T-helper 22 cell (primary cell): ENCODE data around the gene CNKSR3.

Experiments
- DNase-seq: peaks from one replicate; pipeline ENCODE4 v3.0.0-alpha.2; 2020; ENCODE audit warnings: low read depth

CNKSR3 gene

DNA sequence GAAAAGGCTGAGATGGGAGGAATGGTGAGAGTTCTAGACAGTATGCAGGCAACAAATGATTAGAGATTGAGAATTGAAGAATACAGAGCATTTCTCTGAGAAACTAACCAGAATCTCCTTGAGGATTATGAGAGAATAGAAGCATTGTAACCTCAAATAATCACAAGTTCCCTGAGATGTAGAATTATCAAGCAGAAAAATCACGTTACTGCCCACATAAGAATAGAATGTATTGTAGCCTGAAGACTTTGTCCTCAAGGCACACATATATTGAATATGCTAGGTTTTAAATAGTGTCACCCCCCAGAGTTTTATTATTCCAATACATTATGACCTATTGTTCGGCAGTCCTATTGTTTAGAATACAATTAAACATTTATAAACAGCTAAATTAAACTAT lies 57.2 kb downstream of the CNKSR3 start:
- no peak for DNase-seq

DNA sequence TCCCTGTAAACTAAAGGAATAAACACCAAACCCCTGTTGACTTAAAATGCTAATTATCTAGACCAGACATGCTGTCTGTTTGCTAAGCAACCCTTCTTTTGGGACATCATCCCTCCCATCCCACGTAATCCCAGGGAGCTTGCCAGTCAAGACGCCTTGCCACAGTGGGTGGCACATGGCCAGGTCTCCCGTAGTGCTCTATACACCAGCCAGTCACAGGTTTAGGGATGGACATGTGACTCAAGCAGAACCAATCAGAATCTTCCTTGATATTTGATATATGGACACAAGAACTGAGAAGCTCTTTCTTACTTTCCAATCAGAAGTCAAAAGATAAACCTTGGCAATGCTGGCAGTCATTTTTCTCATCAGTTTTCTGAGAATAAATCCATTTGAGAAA lies 60.0 kb downstream of the CNKSR3 start:
- DNase-seq: no peak

DNA sequence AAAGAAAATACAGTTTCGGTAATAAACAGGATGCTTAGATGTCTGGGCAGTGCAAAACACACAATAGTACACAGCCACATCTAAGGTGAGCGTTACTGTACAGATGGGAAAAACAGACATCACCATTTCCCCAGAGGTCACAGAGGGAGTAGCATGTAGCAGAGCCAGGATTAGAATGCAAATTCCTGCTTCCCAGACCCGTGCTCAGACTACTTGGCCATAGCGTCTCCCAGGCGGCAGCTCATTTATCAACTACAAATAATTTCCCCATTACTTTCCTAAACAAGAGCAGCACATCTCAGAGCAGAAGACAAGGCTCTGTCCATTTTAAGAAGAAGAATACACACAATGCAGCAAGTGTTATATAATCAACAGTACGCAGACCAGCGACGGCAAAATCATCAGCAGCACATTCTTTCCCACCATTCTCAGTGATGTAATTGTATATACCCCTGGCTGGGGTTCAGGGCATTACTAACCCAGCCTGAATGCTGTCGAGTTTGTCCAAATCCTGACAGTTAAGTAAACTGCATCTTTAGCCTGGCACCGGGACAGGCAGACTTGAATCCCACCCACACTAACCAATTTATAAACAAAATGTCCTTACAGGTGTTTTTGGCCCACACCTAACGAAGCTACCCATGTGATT lies 61.9 kb downstream of the CNKSR3 start:
- no peak for DNase-seq

DNA sequence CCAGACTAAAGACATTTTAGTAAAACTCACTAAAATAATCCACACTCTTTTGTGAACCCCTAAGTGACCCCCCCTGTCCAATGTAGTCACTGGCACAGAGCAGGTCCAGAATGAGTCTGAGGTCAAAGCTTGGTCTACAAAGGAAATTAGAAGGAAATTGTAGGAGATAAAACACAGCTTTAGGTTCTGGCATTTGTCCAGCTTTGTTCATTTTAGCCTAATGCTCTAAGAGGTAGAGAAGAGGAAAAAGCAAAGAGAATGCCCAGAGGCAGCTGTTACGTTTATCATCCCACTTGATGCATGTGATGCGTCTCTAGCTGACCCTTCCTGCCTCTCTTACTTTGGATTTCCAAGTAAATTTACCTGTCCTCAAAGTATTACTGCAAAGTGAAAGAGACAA lies 62.5 kb downstream of the CNKSR3 start:
- no peak for DNase-seq

DNA sequence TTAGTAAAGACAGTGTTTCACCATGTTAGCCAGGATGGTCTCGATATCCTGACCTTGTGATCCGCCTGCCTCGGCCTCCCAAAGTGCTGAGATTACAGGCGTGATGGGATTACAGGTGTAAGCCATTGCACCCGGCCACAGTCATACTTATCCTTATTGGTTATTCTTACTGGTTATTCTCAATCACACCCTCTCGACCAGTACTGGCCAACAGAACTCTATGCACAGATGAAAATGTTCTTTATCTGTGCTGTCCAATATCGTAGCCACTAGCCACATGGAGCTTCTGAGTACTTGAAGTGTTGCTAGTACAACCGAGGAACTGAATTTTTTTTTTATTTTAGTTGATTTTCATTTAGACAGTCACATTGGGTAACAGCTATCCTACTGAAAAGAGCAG lies 63.5 kb downstream of the CNKSR3 start:
- no peak for DNase-seq

DNA sequence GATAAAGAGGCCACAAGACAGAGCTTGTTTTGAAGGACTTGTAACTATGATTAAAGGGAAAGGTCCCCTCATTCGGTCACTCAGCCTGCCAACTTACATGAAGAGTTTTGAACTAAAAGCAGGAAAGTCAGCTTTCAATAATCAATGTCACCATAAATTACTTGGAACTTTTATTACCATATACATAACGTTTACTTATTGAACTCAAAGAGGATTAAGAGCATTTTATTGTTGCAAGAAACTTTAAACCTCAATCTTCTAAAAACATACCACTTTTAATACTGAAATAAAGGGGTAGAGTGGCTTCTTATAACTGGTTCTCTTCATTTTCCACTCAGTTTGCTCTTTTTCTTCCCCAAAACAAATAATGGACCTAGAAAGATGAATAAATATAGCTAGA lies 65.1 kb downstream of the CNKSR3 start:
- no peak for DNase-seq

DNA sequence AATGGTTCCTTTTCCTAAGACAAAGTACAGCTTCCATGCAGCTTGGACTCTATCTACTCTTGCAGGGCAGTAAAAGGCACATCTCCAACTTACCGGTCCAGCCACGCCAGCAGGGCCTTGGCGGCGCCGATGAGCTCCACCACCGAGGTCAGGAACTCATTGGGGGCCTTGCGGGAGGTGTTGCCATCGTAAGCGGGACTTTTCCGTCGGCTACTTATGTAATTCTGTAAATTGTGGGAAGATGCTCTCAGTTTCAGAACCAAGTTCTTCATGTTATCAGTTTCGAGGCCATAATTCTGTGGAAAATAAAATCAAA lies 68.5 kb downstream of the CNKSR3 start:
- DNase-seq: no peak

DNA sequence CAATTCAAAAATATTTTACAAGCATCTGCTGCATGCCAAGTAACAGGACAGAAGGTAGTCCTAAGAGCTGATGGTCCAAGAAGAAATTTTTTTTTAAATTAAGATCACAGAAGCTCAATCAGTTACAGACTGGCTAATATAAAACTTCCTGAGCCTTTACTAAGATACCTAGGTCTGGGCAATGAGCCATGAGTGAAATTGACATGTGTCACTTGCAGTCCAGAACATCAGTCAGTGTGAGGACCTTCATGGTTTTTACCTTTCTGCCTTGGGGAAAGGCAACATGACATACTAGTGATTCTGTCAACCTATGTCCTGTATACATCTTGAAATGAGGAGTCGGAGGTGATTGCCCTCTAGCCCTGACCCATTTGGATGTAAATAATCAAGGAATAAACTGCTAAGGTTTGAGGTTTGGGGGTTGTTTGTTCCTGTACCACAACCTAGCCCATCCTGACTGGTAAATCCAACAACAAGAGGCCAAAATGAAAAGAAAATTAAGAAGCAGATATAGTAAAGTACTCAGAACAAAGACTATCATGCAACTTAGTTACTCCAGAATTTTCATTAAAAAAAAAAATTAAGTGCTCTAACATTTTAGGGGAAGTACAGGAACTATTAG lies 70.0 kb downstream of the CNKSR3 start:
- DNase-seq: no peak

DNA sequence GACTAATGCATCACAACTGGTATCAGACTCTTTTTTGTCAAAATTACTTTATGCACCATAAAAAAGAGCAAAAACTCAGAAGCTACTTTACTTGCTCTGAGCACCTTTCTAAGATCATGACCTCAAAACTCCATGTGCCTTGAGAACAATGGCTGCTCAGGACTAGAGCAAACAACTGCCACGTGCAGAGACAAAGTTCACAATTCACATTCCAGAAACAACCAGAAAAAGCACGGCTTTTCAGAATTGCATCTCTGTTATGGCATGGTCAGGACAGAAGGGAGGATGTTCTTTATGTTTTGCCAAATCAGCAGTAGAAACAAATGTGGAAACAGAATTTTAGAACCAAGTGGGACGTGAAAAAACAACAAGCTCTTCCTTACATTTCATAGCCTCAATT lies 70.5 kb downstream of the CNKSR3 start:
- no peak for DNase-seq

DNA sequence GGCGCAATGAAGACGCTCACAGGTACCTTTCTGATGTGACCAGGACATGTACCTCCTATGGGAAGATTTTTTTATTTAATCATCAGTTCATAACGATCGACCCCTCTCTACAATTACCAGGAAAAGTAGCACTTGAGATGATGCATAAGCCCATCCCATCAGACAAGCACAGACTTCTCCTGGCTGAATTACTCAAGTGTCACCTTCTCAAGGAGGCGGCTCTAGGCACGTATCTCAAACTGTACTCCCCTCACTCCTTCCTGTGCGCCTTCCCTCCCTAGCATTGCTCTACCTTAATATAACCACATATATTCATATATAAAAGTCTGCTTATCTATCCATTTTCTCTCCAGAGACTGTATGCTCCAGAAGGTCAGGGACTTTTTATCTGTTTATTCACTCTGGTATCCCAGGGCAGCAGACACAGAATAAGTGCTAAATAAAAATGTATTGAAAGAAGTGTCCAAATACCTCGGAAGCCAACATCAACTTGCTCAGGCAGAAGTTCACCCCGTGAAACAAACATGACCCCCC lies 71.5 kb downstream of the CNKSR3 start:
- no peak for DNase-seq

DNA sequence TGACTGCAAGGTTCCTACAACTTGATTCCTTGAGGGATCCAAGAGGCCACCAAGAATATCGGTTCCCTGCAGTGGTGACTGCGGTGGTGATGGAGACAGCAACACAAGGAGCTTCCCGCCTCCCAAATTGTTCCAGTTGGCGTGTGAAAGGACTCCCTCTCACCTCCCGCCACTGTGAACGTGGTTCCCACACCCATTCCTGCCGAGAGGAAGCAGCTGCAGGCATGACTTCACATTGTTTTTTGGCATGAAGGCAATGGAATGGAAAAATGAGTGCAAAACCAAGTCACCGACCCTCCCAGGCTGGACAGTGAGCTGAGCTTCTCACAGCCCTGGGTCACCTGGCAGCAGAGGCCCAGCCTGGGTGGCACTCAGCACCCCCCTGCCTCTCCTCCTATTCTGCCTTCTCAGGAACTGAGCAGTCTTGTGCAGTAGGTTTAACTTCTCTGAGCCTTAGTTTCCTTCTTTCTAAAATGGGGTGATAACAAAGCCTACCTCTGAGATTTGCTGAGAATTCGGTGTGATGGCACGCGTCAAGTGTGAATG lies 75.0 kb downstream of the CNKSR3 start:
- DNase-seq: no peak

DNA sequence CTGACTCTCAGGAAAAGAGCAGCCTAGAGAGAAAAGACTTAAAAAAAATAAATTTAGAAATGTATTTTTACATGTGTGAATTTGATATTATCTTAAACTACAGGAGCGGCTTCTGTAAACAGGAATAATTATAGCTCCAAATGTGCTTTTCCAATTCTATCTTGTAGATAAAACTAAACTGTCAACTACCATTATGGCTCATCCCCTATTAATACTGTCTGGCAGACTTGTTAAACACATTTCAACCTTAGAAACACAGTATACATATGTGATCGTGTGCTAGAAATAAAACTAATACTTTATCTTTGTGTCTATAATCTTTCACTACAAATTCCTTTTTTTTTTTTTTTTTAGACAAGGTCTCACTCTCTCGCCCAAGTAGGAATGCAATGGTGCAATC lies 75.8 kb downstream of the CNKSR3 start:
- DNase-seq: no peak

DNA sequence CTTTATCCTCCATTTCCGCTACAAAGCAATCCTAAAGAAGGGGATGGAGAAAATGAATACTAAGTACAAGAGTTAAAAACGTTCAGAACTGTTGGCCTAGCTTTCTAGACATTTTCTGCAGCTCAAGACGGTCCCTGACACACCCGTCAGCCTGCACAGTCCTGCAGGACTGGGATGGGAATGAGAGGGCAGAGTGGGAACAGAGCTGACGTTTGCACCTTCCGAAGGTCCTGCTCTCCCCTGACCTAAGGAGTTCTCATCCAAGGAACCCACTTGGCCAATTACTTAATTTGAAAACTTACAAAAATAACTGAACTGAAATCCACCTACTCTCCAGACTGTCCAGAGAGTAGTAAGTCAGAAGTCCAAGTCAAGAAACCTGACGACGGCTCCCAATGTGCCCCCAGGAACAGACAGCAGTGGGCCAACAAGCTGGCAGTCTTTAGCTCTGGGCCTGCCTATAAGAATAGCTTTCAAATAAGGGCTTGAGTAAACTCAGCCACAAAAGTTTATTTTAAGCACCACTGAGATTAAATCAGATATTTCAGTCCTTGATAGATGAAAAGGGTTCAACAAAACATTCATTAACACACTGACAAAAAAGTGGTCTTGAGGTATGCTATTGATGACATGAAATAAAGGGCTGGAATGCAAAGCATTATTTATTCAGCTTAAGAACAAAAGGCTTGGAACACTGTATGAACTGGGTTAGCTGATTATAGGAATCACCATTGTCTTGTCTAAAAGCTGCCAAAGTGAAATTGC lies 76.8 kb downstream of the CNKSR3 start:
- no peak for DNase-seq

DNA sequence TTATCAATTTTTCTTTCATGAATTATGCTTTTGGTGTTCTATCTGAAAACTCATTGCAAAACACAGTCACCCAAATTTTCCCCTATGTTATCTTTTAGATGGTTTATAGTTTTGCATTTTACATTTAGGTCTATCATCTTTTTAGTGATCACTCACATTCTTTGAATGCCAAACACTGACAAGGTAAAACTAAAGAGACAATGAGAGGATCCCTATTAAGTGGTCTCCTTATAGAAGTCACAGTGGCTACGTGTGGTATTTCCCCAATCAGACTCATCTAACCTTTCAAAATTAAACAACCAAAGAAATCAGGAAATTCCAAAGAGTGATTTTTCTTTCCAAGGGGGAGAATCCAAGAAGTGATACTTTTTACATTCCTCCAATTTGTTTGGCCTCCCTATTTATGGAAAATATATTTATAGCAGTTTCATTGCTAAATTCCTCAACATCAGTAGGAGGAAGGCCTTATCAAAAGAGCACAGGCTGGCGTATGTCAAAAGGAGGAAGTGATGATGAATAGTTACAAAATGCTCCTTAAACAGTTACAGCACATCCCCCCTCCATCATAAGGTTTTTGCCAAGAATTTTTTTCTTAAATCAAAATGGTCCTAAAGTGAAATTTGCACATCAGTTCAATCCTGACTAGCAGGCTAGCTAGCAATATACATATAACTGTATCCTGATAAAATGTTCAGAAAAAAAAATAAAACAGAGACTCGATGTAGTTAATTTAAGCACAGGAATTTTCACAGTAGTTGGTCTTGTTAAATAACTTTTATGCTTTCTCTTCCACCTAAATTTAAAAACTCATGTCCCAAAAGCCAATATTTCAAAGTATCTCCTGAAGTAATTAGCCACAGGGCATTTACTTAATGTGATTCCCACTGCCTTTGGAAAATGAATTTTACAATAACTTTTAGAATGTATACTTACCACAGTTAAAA lies 77.7 kb downstream of the CNKSR3 start:
- DNase-seq: no peak

DNA sequence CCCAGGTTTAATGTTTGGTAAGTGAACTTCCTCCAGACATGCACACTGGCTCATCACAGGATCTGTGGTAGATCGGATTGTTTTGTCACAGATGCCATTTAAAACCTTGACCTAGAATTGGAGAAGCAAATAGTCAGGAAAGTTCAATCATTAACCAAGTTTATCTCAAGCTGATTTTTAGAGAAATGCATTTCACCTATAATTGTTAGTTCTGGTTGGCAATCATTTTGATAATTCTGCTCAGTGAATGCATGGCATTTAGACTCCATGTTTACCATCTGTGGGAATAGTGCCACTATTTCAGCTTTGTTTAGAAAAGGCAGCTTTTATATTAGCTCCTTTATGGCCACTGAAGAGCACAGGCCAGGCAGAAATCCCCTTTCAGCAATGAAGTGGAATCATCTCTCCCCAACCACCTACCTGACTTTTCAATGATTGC lies 80.0 kb downstream of the CNKSR3 start:
- no peak for DNase-seq

DNA sequence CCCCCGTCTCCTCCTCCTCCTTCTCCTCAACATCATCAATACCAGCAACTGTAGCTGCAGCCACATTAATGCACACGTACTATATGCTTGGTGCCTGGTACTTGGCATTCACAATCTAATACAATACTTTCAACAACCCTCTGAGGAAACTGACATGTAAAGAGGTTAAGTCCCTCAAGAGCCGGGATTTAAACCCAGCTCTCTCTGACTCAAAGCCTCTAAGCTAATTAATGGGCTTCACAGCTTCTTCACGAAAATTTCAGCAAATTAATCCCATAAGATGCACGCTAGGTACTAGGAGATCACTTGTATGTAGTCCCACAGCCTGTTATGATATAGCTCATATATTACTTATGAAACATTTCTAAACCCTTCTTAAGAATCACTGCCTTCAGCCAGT lies 80.8 kb downstream of the CNKSR3 start:
- no peak for DNase-seq

DNA sequence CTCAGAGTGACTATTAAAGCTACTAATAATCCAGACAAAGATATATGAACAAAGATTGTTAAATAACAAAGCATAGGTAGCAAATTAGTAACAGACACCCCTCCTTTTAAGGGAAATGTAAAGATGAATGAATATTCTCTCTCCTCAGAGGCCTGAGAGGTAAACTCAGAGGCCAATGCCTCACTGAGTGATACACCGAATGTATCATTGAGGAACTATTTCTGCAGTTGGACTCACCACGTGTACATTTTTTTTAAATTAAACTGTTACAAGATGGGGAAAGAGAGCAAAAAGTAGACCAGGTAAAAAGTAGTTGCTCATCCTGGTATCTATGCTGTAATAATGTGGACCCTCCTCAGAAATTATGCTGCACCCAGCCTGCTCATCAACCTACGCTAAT lies 81.6 kb downstream of the CNKSR3 start:
- no peak for DNase-seq

DNA sequence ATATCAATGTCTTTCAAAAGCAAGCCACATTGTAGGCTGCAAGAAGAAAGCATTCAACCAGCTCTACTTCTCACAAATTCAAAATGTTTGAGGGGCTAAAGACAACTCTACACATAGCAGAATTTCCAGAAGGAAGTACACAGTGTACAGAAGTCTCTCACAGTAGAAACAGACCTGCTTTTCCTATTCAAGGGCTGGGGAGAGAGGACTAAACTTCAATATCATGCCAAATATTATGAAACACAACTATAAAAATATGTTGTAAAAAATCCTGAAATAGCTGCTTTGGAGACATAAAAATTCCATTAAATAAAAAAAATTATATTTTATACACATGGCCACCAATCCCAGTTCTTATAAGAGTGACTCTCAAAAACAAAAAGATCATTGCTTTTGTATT lies 83.0 kb downstream of the CNKSR3 start:
- DNase-seq: no peak

DNA sequence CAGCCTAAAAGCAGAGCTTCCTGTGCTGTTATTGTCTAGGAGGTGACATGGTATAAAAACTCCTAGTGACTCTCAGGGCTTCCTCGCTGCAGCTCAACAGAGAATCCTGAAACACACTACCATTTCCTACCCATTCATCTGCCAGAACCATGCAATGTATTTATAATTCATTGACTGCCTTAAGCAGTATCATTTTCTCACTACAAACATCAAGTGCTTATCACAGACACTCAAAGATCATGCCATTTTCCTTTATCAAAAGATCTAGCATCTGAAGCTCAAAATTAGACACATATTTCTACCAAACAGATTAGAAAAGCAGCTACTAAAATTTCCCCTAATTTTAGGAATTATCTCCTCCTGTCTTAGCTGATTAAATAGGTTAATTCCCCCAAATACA lies 83.5 kb downstream of the CNKSR3 start:
- DNase-seq: no peak

DNA sequence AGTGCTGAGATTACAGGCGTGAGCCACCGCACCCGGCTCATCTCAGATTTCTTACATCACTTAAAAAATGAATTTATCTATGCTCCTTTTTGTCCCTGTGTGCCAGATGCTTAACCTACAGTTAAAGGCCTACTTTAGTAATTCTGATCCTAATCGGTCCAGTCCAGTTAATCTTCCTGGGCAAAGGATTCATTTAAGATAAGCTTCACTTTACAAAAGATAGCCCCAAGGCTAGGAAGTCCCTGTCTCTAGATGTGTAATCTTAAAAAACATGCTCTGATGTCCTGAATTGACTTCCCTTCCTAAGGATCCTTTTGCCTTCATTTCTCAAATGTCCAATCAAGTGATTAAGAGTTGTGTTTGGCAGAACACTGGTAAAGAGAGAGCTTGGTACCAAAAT lies 85.5 kb downstream of the CNKSR3 start:
- DNase-seq: no peak

DNA sequence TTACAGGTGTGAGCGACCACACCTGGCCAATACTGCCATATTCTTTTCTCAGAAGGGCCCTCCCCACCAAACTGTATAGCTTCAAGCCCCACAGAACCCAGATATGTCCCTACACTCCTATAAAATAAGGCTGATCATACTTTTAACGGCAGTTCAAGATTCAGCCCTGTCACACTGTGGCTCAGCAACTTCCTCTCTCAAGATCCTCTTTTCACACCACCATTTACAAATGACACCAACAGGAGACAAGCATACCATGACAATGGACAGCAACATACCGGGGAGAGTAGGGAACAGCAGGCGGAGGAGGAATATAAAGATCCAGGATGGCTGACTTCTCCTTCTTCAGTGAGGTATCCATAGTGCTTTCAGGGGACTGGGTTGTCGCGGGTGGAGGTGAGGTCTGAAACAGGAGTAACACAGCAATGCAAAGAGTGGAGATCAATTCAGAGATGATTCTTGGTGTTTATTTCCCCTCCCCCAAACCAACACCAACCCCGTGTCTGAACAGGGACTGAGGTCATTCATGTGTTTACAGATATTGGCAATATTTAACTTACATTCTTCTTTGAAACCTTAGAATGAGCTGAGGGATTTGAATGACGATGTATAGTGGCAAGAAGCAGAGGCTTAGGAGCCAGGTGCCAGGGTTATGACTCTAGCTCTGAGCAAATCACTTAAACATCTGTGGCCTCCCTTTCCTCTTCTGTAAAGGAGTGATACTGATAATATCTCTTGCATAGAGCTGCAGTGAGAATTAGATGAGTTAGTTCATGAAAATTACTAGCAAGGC lies 96.3 kb downstream of the CNKSR3 start:
- no peak for DNase-seq
